AG04450 (cell line): ENCODE results near the gene SPATA33. TPM values are rescaled to one million over a fixed set of nuclear protein-coding genes. Genes with fewer than 3 reads are reported as not detected.
A peak's percentile ranks its signal among the peaks of the same experiment; 100 is the strongest.
"Not testable (repeated sequence)": the region's sequence is repeated elsewhere in the genome, so short reads cannot be mapped to it uniquely, and the experiment has no call there.

Experiments
- CTCF ChIA-PET: fragments of 300-600, 350-600 bp; formaldehyde crosslinking; extraction: SDS; loops from one replicate; lab custom pipeline; 2022; ENCODE audit warnings: antibody characterized with exemption, inconsistent platforms; lab: Charles Lee
- POLR2A ChIA-PET: fragments of 350-600 bp; formaldehyde crosslinking; extraction: SDS; loops from one replicate; lab custom pipeline; 2021; ENCODE audit warnings: antibody characterized with exemption, inconsistent platforms; lab: Yijun Ruan, JAX
- DNase-seq: peaks from one replicate; pipeline ENCODE4 v3.0.0-alpha.2; 2011; ENCODE audit warnings: low read depth, low spot score
- H3K27ac ChIP-seq: one replicate; pipeline ENCODE4 v1.5.1; 2012; ENCODE audit warnings: low read depth, low read length, control low read depth
- H3K27me3 ChIP-seq: one replicate; pipeline ENCODE4 v1.6.0; 2012; ENCODE audit warnings: low read length; ENCODE audit not compliant: control insufficient read depth, insufficient read depth
- H3K4me3 ChIP-seq: 2 replicates; pipeline ENCODE4 v1.5.1; 2011; ENCODE audit warnings: mild to moderate bottlenecking, low read depth, low read length, control low read depth
- H3K9me3 ChIP-seq: 2 replicates; pipeline ENCODE4 v1.5.1; 2012; ENCODE audit warnings: low read length; ENCODE audit not compliant: control insufficient read depth, insufficient read depth
- polyA plus RNA-seq: library from polyadenylated mRNA; depleted of rRNA; stranded (reverse); fragments of >200 nt; gene quantifications from 2 replicates; pipeline ENCODE4 v1.2.3, GENCODE V29; 2011
- TF ChIP-seq, protein P1 (sequence below): IDR thresholded peaks from 2 replicates; pipeline ENCODE4 v1.5.1; 2011; ENCODE audit warnings: low read depth, low read length, control low read depth, inconsistent platforms

Gene SPATA33
- polyA plus RNA-seq, 1 experiment, result 2.4 TPM

DNA sequence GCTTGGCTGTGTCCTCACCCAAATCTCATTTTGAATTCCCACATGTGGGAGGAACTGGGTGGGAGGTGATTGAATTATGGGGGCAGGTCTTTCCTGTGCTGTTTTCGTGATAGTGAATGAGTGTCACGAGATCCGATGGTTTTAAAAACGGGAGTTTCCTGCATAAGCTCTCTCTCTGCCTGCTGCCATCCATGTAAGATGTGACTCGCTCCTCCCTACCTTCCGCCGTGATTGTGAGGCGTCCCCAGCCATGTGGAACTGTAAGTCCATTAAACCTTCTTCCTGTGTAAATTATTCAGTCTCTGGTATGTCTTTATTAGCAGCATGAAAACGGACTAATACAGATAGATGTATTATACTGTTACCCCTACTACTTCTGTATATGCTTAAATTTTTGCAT lies 3.6 kb downstream of the SPATA33 start:
- H3K4me3 ChIP-seq, result no peak overlapping the region
- H3K27ac ChIP-seq, result no peak overlapping the region
- H3K27me3 ChIP-seq, result no peaks in the 10 kb centered on the region
- peaks cover 3% of the 10 kb centered on the region; the same call in 1 of the 2 replicates for H3K9me3 ChIP-seq
- POLR2A ChIA-PET, result no interaction called here
- DNase-seq, result no peak
- TF ChIP-seq, protein P1, sequence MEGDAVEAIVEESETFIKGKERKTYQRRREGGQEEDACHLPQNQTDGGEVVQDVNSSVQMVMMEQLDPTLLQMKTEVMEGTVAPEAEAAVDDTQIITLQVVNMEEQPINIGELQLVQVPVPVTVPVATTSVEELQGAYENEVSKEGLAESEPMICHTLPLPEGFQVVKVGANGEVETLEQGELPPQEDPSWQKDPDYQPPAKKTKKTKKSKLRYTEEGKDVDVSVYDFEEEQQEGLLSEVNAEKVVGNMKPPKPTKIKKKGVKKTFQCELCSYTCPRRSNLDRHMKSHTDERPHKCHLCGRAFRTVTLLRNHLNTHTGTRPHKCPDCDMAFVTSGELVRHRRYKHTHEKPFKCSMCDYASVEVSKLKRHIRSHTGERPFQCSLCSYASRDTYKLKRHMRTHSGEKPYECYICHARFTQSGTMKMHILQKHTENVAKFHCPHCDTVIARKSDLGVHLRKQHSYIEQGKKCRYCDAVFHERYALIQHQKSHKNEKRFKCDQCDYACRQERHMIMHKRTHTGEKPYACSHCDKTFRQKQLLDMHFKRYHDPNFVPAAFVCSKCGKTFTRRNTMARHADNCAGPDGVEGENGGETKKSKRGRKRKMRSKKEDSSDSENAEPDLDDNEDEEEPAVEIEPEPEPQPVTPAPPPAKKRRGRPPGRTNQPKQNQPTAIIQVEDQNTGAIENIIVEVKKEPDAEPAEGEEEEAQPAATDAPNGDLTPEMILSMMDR, result no peak
- CTCF ChIA-PET, result no interaction called here

DNA sequence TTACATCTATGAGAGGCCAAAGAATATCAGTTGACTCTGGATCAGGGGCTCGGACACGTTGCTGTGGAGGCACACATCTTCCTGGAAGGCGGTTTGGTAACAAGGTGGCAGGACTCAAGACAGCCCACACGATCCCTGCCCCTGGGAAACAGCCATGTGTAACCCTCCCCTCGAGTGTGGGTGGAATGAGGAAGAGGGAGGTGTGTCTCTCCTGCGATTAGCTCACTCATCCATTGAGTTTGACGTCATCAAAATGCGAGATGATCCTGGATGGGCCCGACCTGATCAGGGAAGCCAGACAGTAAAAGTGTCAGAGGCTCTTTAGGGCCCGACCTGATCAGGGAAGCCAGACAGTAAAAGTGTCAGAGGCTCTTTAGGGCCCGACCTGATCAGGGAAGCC lies 6.6 kb downstream of the SPATA33 start:
- H3K27ac ChIP-seq, CTCF ChIA-PET, H3K9me3 ChIP-seq, H3K27me3 ChIP-seq, H3K4me3 ChIP-seq, DNase-seq: not testable (repeated sequence)
- POLR2A ChIA-PET, result interaction anchor here (0.6 kb wide), 1 partner anchor 20 kb away, joined by 4 read pairs; no protein-coding TSS in a partner anchor

DNA sequence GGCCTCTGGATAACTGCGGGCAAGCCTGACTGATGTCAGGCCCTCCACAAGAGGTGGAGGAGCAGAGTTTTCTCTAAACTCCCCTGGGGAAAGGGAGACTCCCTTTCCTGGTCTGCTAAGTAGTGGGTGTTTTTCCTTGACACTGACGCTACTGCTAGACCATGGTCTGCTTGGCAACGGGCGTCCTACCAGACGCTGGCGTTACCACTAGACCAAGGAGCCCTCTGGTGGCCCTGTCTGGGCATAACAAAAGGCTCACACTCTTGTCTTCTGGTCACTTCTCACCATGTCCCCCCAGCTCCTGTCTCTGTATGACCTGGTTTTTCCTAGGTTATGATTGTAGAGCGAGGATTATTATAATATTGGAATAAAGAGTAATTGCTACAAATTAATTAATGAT lies 9.4 kb downstream of the SPATA33 start:
- POLR2A ChIA-PET, H3K4me3 ChIP-seq, H3K27me3 ChIP-seq, H3K9me3 ChIP-seq, CTCF ChIA-PET, DNase-seq, H3K27ac ChIP-seq: not testable (repeated sequence)
- TF ChIP-seq, protein P1, result peak; percentile 29

DNA sequence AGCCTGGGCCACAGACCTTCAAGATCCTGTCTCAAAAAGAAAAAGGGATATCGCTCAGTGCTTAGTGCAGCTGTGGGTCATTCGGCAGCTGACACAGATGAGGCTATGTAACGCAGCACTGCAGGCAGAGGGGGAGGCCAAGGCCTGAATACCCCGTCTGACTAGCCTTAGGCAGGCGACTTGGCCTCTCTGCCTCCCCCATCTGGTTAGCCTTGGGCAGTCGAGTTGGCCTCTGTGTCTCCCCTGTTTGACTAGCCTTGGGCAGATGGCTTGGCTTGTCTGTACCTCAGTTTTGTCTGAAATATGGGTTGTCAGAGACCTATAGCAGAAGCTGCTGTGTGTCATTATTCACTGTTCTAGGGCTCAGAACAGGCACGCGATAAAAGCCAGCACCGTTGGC lies 10.0 kb downstream of the SPATA33 start:
- Histone ChIP-seq H3K4me3 (no peak overlapping the region), H3K27me3 (no peaks in the 10 kb centered on the region), H3K9me3 (peaks cover 4% of the 10 kb centered on the region; the same call in 1 of the 2 replicates), H3K27ac (no peak overlapping the region)
- TF ChIP-seq, protein P1, result no peak
- DNase-seq, result no peak
- ChIA-PET CTCF (no interaction called here), POLR2A (no interaction called here)

DNA sequence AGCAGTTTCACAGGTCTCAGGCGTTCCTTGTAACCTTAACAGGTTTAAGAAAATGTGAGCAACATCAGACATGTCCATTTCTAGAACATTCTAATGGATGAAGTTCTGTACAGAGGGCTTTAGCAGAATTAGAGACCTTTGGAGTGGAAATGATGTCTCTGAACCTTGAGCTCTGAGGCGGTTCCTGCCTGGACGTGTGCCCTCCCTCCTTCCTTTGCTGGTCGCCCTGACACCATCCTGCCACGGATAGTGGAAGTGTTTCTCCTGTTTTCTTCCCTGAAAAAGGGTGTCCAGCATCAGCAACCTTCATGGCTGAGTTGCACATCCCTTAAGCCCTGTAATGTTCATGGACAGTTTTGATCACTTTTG lies 11.1 kb downstream of the SPATA33 start:
- H3K9me3 ChIP-seq, result peaks cover 4% of the 10 kb centered on the region; the same call in 1 of the 2 replicates
- no peaks in the 10 kb centered on the region for H3K27me3 ChIP-seq
- H3K27ac ChIP-seq, result no peak overlapping the region
- POLR2A ChIA-PET, result no interaction called here
- TF ChIP-seq, protein P1, result no peak
- no peak for DNase-seq
- CTCF ChIA-PET, result no interaction called here
- H3K4me3 ChIP-seq, result no peak overlapping the region
